ENCODE data around the gene TMEM223.
"Not testable (repeated sequence)": the region's sequence is repeated elsewhere in the genome, so short reads cannot be mapped to it uniquely, and the experiment has no call there.

Gene TMEM223, protein sequence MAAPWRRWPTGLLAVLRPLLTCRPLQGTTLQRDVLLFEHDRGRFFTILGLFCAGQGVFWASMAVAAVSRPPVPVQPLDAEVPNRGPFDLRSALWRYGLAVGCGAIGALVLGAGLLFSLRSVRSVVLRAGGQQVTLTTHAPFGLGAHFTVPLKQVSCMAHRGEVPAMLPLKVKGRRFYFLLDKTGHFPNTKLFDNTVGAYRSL

DNA sequence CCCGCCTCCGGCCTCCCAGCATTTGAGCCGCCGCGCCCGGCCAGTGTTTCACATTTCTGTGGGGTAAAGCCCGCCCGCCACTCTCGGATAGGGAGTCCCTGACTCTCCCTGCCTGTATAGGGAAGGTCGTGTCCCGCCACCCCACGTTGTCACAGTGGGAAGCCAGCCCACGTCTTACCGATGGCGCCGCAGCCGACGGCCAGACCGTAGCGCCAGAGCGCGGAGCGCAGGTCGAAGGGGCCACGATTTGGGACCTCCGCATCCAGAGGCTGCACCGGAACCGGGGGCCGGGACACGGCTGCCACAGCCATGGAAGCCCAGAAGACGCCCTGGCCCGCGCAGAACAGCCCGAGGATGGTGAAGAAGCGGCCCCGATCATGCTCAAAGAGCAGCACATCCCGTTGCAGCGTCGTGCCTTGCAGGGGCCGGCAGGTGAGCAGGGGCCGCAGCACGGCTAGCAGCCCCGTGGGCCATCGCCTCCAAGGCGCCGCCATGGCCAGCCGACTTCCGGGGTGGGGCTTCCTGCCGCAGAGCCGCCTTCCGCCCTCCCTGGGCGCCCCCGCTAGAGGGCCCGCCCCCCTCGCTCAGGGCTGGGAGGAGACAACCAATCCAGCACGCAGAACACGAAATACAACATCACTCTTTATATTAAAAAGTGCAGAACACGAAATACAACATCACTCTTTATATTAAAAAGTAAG, at the start of gene TMEM223:
Gene TMEM223 (minus strand): TSS at position 506 of the 701 bp plus-strand sequence. CDS start 12 bp downstream, at position 494.
- peak; percentile 94 for DNase-seq (ENCODE audit: low spot score)

DNA sequence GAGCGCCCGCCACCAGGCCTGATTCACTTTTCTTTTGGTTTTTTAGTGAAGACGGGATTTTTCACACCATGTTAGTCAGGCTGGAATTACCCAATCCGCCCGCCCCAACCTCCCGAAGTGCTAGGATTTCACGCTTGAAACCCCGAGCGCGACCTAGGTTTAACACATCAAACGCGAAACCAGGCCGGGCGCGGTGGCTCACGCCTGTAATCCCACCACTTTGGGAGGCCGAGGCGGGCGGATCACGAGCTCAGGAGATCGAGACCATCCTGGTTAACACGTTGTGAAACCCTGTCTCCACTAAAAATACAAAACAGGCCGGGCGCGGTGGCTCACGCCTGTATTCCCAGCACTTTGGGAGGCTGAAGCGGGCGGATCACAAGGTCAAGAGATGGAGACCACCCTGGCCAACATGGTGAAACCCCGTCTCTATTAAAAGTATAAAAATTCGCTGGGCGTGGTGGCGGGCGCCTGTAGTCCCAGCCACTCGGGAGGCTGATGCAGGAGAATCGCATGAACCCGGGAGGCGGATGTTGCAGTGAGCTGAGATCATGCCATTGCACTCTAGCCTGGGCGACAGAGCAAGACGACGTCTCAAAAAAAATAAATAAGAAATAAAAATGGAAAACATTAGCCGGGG, 49.0 kb upstream of the TMEM223 start:
- DNase-seq (ENCODE audit: low spot score): not testable (repeated sequence)

DNA sequence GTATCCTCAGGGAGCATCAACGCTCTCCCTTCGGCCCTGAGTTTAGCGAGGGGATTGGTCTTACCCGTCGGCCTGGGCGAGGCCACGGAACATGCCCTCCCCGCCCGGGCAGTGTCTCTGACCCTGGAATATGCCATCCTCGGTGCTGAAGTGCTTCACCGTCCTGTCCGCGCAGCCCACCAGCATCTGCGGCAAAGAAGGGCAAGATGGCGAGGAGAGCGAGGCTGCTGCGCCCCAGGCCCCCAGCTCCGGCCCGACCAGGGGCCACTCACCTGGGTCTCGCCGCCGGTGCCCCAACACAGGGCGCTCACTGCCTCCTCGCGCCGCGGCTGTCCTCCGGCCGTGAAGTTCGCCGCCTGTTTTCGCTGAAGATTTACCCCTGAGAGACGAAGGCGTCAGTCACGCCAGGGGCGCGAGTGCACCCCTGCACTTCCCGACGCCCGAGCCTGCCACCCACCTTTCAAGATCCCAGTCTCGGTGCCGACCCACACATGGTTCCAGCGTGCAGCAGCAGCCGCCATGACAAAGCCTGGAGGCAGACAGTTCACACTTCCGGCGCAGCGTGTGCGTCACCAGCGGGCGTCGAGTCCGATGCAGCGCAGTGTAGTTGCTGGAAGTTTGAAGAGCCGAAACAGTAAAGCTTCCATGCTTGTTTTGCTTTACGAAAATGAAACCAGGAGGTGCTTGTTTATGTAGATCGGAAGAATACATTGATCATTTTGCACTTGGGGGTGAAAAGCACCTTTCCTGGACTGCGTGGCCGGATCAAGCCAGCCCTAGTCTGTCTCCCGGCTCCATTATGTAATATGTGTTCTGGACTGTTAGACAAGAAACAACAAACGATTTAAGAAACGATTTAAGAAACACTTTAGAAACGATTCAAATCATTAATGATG, 47.5 kb upstream of the TMEM223 start, which contains the start of gene WDR74:
Gene WDR74 (minus strand): TSS at position 541 of the 896 bp plus-strand sequence. CDS start 20 bp downstream, at position 521.
- DNase-seq (ENCODE audit: low spot score): peak; percentile 85

DNA sequence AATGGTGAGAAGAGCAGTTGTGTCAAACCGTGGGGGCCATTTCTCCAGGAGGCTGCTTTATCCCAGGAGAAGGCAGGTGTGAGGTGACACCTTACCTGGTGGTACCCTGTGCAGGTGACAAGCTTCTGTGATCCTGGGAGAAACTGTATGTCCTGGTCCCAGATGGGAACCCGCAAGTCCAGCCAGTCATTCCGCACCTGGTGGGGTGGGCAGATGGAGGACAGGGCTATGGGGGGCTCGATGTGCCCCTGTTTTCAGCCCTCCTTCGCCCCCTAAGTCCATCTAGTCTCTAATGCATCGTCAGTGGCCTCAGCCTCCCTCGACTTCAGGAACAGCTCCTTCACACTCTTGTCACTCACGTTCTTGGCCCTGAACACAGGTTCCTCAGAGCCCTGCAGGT, 43.5 kb upstream of the TMEM223 start:
- no peak for DNase-seq (ENCODE audit: low spot score)

DNA sequence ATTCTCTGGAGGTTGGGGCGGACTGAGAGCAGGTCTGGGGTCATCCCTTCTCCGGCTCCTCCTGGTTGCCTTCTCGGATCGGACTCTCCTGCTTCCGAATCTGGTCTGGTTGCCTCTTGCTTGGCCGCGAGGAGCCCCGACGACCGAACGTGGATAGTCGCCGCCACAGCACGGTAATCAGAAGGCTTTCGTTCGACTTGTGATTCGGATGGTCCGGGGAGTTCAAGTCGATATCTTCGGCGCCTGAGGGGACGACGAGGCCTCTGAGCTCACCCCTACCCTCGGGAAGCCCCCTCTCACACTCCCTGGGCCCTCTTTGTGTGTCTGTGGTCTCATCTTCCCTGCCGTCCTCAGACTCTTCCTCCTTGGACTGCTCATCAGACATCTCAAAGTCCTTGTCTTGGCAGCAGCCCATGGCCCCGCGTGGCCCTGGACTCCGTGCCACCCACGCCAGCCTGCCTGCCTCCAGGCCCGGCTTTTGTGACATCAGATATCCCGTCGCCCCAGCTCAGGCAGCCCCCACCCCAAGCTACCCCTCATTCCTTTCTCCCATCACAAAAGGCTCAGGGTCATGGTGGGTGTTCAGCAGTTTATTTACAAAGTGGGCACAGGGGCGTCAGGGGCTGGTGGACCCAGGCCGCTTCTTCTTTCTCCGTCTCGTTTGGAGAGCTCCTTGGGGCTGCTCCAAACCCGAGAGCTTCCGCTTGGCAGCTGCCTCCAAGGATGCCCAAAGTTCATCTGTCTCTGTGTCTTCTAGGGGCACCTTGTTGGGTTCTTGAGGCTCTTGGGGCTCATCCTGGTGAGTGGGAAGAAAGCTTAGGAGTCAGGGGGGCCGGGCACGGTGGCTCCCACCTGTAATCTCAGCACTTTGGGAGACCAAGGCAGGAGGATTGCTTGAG, 40.8 kb upstream of the TMEM223 start, which contains the start of gene TEX54:
Gene TEX54 (minus strand): TSS at position 506 of the 899 bp plus-strand sequence.
- no peak for DNase-seq (ENCODE audit: low spot score)

DNA sequence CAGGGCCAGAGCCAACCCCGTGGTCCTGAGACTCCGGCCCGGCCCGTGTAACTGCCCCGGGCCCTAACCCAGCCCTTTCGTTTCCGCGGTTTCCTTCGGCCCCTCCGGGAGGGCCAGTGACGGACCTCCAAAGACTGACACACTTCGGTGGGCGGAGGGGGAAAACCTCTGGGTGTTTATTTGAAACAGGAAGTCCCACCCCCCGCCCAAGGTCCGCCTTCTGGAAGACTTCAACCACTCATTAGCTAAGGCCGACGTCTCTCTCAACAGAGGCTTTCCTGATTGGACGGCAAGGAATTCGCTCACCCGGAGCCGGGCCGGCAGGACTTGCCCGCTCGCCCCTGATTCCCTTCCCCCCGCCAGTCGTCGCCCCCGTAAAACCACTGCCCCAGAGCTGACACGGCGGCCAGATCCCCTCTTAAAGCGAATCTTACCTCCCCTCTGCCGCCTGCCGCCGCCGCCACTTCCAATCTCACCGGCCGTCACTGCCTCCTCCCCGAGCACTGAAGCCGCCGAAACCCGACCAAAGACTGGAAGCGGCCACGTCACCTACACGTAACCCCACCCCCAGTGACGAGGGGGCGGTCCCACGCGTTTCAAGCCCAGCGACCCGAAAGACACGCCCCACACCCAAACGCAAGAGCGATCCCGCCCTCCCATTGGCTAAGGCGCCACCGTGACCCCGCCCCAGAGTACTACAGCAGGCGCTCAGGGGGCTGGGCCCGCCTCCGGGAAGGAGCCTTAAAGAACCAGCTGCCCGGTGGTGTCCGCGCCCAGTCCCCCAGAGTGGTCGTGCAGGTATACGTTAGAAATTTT, 39.9 kb upstream of the TMEM223 start, which contains the start of gene STX5:
Gene STX5 (minus strand): TSS at position 532 of the 816 bp plus-strand sequence. CDS start 808 bp downstream, outside the sequence.
- peak; percentile 95 for DNase-seq (ENCODE audit: low spot score)

DNA sequence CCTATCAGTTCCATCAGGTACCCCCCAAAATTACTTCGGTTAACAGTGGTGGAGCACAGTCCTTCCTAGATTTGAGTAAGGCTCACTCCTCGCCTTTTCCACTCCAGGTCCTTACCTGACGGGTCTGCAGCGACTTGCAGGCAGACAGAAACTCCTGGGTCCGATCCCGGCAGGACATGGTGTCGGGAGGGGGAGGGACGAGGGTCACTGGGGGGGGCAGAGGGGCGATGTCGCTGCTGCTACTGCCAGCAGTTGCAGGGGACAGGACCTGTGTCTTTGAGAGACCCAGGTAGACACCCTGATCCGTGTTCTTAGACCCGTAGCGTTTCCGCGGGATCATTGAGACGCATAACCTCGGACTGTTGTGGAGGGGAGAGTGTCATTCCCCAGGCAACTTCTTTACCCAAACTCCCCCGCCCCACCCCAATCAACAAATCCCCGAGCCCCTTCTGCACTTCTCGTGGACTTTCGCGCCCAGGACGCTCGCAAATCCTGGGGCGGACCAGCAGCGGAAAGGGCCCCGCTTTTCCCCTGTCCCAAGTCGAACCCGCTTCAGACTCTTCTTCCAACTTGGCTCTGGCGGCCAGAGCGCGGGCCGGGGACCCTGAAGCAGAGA, 39.2 kb upstream of the TMEM223 start:
- DNase-seq (ENCODE audit: low spot score): peak; percentile 72

DNA sequence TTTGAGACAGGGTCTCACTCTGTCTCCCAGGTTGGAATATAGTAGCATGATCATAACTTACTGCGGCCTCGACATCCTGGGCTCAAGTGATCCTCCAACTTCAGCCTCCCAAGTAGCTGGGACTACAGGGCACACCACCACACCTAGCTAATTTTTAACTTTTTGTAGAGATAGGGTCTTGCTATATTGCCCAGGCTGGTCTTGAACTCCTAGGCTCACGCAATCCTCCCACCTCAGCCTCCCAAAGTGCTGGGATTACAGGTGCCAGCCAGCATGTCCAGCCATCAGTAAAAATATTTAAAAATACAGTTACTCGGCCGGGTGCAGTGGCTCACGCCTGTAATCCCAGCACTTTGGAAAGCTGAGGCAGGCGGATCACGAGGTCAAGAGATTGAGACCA, 36.3 kb upstream of the TMEM223 start:
- not testable (repeated sequence) for DNase-seq (ENCODE audit: low spot score)

DNA sequence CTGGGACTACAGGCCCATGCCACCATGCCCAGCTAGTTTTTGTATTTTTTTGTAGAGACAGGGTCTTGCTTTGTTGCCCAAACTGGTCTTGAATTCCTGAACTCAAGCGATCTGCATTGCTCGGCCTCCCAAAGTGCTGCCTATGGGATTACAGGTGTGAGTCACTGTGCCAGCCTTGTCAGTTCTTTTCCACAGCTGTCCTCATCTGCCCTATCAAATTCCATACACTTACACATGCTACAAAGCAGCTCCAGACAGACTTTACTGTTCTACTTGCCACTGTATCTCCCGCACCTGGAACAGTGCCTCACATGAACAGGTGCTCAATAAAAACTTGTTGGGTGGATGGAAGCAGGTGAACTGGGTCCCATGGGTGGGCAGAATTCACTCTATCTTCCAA, 31.9 kb upstream of the TMEM223 start:
- DNase-seq (ENCODE audit: low spot score): no peak

DNA sequence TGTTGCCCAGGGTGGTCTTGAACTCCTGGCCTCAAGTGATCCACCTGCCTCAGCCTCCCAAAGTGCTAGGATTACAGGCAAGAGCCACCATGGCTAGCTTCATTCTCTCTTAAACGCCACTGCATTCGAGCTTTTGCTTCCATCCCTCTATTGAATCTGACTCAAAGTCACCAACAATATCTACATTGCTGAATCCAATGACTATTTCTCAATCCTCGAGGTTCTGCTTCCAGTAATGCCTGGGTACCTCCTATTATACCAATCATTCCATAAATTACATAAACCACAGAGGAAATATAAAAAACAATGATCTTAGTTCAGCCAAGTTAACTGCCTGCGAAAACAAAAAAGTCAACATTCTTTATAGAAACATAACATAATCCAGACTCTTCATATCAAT, 25.3 kb upstream of the TMEM223 start:
- no peak for DNase-seq (ENCODE audit: low spot score)

DNA sequence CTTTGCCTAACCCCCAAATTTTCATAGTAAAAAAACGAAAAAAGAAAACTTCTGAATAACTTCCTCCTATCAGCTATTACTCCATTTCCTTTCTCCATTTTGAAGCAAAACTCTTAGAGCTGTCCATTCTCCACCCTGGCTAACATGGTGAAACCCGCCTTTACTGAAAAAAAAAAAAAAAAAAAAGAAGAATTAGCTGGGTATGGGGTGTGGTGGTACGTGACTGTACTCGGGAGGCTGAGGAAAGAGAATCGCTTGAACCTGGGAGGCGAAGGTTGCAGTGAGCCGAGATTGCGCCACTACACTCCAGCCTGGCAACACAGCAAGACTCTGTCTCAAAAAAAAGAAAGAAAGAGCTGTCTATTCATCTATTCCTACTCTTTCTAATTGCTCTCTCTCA, 24.8 kb upstream of the TMEM223 start:
- no peak for DNase-seq (ENCODE audit: low spot score)

DNA sequence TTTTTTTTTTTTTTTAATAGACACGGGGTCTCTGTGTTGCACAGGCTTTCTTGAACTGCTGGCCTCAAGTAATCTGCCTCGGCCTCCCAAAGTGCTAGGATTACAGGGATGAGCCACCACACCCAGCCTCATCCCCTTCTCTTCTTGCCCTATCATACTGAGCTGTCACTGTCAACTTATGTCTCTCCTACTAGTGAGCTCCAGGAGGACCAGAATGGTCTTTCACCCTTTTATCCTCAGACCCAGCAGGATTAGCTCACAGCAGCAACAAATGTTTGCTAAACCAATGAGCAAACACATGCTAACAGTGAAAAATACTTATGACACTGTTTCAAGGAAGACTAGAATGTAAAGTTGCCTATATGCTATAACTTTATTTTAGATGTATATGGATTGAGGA, 19.9 kb upstream of the TMEM223 start:
- no peak for DNase-seq (ENCODE audit: low spot score)

DNA sequence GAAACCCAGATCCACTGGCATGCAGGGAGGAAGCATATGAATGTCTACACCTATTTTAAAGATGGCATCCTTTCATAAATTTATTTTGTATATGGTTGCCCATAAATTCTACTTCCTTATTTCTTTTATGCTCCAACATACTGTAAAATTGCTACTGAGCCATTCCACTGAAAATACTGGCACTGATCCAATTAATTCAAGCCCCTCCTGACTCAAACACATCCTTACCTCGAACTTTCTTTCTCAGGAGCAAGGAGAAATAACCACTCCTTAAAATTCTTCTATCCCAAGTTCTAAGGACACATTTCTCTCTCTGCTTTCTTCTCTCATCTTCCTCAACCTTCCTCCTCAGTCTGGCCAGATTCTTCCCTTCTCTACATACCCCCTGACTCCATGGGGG, 18.9 kb upstream of the TMEM223 start:
- no peak for DNase-seq (ENCODE audit: low spot score)

DNA sequence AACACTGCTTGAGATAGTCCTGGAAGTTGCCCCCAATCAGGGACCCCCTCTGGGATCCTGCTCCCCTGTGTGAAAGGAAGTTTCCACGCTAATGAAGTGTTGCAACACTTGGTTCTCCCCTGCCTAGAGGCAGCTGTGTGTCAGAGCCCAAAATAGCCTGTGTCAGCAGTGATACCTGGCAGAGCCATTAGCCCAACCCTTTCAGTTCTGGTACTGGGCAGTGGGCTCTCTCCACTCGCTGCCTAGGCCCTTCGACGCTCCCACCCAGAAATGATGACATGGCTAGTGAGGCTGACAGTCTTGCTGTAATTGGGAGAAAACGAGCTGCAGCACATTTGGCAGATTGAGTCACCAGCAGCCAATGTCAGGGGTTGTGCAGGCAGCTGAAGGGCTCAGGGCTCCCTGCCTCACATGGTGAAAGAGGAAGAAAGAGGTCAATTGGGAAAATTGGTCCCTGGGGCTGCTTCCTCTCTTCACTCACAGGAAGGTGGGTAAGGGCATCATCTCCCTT, 14.9 kb upstream of the TMEM223 start:
- DNase-seq (ENCODE audit: low spot score): no peak

DNA sequence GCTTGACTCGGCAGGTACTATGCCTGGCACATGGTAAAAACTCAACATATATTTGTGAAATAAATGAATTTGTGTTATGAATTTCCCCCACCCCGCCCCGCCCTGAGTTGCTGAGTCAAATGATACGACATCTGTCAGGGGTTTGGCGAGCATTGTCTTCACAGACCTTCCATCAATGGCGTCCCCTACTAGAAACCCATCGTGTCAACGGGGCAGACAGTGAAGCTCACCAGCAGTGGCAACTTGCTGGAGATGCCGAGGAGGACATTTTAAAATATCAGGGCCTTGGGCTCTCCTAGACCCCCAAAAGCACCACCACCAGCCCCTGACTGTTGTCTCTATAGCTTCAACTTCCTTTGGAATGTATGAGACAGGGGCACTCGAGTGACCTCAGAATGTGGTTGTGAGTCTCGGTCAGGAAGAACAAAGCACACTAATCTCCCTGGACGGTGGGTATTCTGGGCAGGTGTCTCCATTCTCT, 14.2 kb upstream of the TMEM223 start:
- DNase-seq (ENCODE audit: low spot score): peak; percentile 52

DNA sequence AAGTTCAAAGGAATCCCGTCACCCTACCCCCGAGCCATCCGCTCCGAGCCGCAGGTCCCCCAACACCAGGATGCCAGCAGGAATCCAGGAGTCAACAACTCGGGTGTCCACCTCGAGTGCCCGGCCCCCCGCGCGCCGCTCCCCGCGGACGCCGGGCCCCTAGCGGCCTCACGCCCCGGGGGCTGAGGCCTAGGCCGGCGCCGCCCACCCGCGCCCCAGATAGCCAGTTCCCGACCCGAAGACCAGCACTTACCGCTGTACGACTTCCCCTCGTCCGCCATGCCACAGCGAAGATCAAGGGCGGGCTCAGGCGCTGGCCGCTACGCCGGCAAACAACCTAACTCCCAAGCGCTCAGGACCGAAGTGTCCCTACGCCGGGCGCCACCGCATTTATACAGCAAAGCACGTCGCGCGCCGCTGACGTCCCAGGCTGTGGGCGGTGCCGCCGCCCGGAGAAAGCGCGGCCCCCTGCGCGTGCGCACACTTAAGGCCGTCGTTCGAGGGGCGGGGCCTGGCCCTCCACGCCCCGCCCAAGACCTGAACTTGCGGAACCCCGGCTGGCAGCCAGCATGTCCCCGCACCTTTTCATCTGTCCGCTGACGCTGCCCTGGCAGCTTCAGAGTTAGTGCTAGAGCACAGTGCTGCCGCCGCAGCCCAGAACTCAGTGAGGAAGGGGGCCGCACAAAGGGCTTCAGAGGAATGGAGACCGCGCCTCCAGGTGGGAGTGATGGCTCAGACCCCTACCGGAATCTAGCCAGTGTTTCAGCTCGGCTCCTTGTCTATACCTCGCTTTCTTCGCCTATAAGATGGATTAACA, 13.5 kb upstream of the TMEM223 start, which contains the start of gene NXF1:
Gene NXF1 (minus strand): TSS at position 365 of the 817 bp plus-strand sequence. CDS start 84 bp downstream, at position 281.
- DNase-seq (ENCODE audit: low spot score): peak; percentile 100

DNA sequence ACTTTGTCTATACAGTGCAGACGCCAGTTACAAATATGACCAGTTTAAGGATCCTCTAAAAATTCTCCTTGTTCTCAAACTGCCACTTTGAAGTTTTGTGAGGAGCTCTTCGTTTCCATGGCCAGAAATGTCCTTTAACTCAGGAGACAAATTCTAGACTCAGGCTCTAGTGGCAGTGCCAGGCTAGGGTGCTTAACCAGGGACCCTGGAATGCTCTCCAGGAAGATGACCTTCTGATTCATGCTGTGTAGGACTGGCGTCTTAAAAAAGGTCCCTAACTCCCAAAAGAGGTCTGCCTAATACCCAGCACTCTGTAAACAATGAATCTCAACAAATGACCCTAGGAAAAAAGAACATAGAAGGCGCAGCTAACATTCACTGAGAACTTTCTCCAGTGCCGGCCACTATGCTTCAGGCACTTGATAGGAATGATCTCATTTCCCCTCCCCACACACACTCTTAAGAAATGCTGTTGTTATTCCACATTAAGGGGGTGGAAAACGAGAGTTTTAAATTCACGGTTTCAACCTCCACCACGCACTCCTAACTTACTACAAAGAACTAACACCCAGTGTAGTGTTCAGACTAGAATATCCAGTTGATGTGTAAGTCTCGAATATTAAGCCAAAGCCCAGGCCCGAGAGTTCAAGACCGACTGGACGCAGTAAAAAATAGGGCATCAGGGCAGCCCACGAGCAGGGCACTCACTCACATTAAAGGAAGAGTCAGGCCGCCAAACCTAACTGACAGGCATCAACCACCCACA, 12.7 kb upstream of the TMEM223 start:
- no peak for DNase-seq (ENCODE audit: low spot score)
